Central memory CD4-positive, alpha-beta T cell (primary cell): ENCODE results near the gene SUB1.
"Not testable (repeated sequence)": the region's sequence is repeated elsewhere in the genome, so short reads cannot be mapped to it uniquely, and the experiment has no call there.

Experiments
- DNase-seq: peaks from one replicate; pipeline ENCODE4 v3.0.0; 2022

The SUB1 gene

GRCh38 chr5:32601623-32602295 is 16.4 kb downstream of the SUB1 start:
- no peak for DNase-seq

- DNase-seq, result no peak
Measured at GRCh38 chr5:32602906-32603305, 17.5 kb downstream of the SUB1 start.

- no peak for DNase-seq
Measured at GRCh38 chr5:32604800-32605765, 19.7 kb downstream of the SUB1 start.

- no peak for DNase-seq
Measured at GRCh38 chr5:32605766-32606152, 20.4 kb downstream of the SUB1 start.

GRCh38 chr5:32612134-32612888 is 27.0 kb downstream of the SUB1 start:
- DNase-seq, result no peak

- DNase-seq, result peak; percentile 67
Measured at GRCh38 chr5:32613050-32613672, 27.8 kb downstream of the SUB1 start.

- no peak for DNase-seq
Measured at GRCh38 chr5:32615236-32615635, 29.9 kb downstream of the SUB1 start.

- DNase-seq, result no peak
Measured at GRCh38 chr5:32618962-32619361, 33.6 kb downstream of the SUB1 start.

GRCh38 chr5:32621256-32621655 is 35.9 kb downstream of the SUB1 start:
- DNase-seq, result no peak

- DNase-seq, result no peak
Measured at GRCh38 chr5:32625106-32625505, 39.7 kb downstream of the SUB1 start.

- DNase-seq, result no peak
Measured at GRCh38 chr5:32625547-32625946, 40.2 kb downstream of the SUB1 start.

- DNase-seq, result no peak
Measured at GRCh38 chr5:32627219-32627870, 42.0 kb downstream of the SUB1 start.

- DNase-seq, result no peak
Measured at GRCh38 chr5:32628049-32628844, 42.9 kb downstream of the SUB1 start.

GRCh38 chr5:32630867-32631491 is 45.6 kb downstream of the SUB1 start:
- DNase-seq, result no peak

- not testable (repeated sequence) for DNase-seq
Measured at GRCh38 chr5:32633017-32633416, 47.7 kb downstream of the SUB1 start.

GRCh38 chr5:32638309-32638708 is 53.0 kb downstream of the SUB1 start:
- no peak for DNase-seq

- no peak for DNase-seq
Measured at GRCh38 chr5:32639943-32640342, 54.6 kb downstream of the SUB1 start.

- DNase-seq, result no peak
Measured at GRCh38 chr5:32642276-32643002, 57.1 kb downstream of the SUB1 start.

GRCh38 chr5:32645246-32645645 is 59.9 kb downstream of the SUB1 start:
- DNase-seq, result no peak
